IMR-90 (cell line): ENCODE results near the gene PLXNC1. TPM values are rescaled to one million over a fixed set of nuclear protein-coding genes. Genes with fewer than 3 reads are reported as not detected.

Source experiments
- ATAC-seq: fragments of 200-7000 bp; cut with Tn5 transposase; 2 replicates; pipeline ENCODE4 v1.9.1; 2020; ENCODE audit warnings: low read depth, mild to moderate bottlenecking, moderate library complexity
- BruUV-seq: library from RNA; stranded (reverse); fragments of 400-500 nt; replicated peaks from 2 replicates; lab custom pipeline; 2021; lab: Mats Ljungman, UMichigan
- CTCF ChIA-PET: fragments of 300-600 bp; formaldehyde crosslinking; extraction: SDS; loops from one replicate; lab custom pipeline; 2021; ENCODE audit warnings: antibody characterized with exemption; lab: Yijun Ruan, JAX
- POLR2A ChIA-PET: fragments of 300-600 bp; sonication (Branson Sonifier 250); formaldehyde crosslinking; loops from one replicate; lab custom pipeline; 2022; ENCODE audit warnings: antibody characterized with exemption; ENCODE audit not compliant: unreplicated experiment; lab: Charles Lee
- DNase-seq: peaks from one replicate; pipeline ENCODE4 v3.0.0; 2013
- H2AFZ ChIP-seq: replicated peaks from 2 replicates; pipeline ENCODE3; 2013; ENCODE audit warnings: low read length, mild to moderate bottlenecking; ENCODE audit not compliant: poor library complexity
- H2AK5ac ChIP-seq: 2 replicates; pipeline ENCODE4 v1.6.1; 2013; ENCODE audit warnings: low read depth, low read length, inconsistent platforms
- H2AK9ac ChIP-seq: replicated peaks from 2 replicates; pipeline ENCODE3; 2013; ENCODE audit warnings: mild to moderate bottlenecking, low read depth, low read length, moderate library complexity; ENCODE audit not compliant: poor library complexity
- H2BK120ac ChIP-seq: 2 replicates; pipeline ENCODE4 v1.6.1; 2013; ENCODE audit warnings: low read depth, low read length, inconsistent platforms
- H2BK15ac ChIP-seq: 3 replicates; pipeline ENCODE4 v1.6.1; 2013; ENCODE audit warnings: low read depth, low read length, inconsistent platforms
- H2BK20ac ChIP-seq: 2 replicates; pipeline ENCODE4 v1.6.1; 2013; ENCODE audit warnings: low read depth, mild to moderate bottlenecking, inconsistent platforms, low read length, moderate library complexity
- H2BK5ac ChIP-seq: 2 replicates; pipeline ENCODE4 v1.6.1; 2013; ENCODE audit warnings: mild to moderate bottlenecking, low read depth, low read length, inconsistent platforms; ENCODE audit not compliant: poor library complexity, severe bottlenecking
- H3K14ac ChIP-seq: replicated peaks from 2 replicates; pipeline ENCODE4 v1.6.1; 2013; ENCODE audit warnings: low read depth, low read length, inconsistent platforms
- H3K18ac ChIP-seq: 2 replicates; pipeline ENCODE4 v1.6.1; 2013; ENCODE audit warnings: low read depth, low read length, control low read depth
- H3K23ac ChIP-seq: 2 replicates; pipeline ENCODE4 v1.6.1; 2013; ENCODE audit warnings: low read depth, low read length, inconsistent platforms
- H3K27ac ChIP-seq: 2 replicates; pipeline ENCODE4 v1.5.1; 2013; ENCODE audit warnings: mild to moderate bottlenecking, control low read depth, low read length; ENCODE audit not compliant: insufficient read depth
- H3K27me3 ChIP-seq: 2 replicates; pipeline ENCODE4 v1.6.1; 2013; ENCODE audit warnings: low read length; ENCODE audit not compliant: control insufficient read depth, insufficient read depth
- H3K36me3 ChIP-seq: 2 replicates; pipeline ENCODE4 v1.6.1; 2013; ENCODE audit warnings: low read length, mixed read lengths; ENCODE audit not compliant: control insufficient read depth, insufficient read depth
- H3K4ac ChIP-seq: 2 replicates; pipeline ENCODE4 v1.6.1; 2013; ENCODE audit warnings: low read depth, low read length, inconsistent platforms
- H3K4me1 ChIP-seq: 2 replicates; pipeline ENCODE4 v1.6.1; 2013; ENCODE audit warnings: low read length, mixed read lengths; ENCODE audit not compliant: control insufficient read depth, insufficient read depth
- H3K4me2 ChIP-seq: 2 replicates; pipeline ENCODE4 v1.6.1; 2013; ENCODE audit warnings: low read depth, mild to moderate bottlenecking, control low read depth, low read length, moderate library complexity
- H3K4me3 ChIP-seq: 2 replicates; pipeline ENCODE4 v1.5.1; 2013; ENCODE audit warnings: low read depth, mild to moderate bottlenecking, control low read depth, low read length, moderate library complexity; ENCODE audit not compliant: insufficient read depth
- H3K56ac ChIP-seq: 2 replicates; pipeline ENCODE4 v1.6.1; 2013; ENCODE audit warnings: low read length, inconsistent platforms; ENCODE audit not compliant: insufficient read depth; ENCODE audit errors: extremely low read depth
- H3K79me1 ChIP-seq, 2 experiments: 2 replicates each; pipeline ENCODE4 v1.6.1; 2013; ENCODE audit warnings: low read length in 2 of 2, inconsistent platforms in 1 of 2, low read depth in 1 of 2
- H3K9ac ChIP-seq: 2 replicates; pipeline ENCODE4 v1.6.1; 2013; ENCODE audit warnings: low read depth, low read length, control low read depth
- H3K9me1 ChIP-seq: 2 replicates; pipeline ENCODE4 v1.6.1; 2013; ENCODE audit warnings: low read length, inconsistent platforms; ENCODE audit not compliant: insufficient read depth
- H3K9me3 ChIP-seq: 2 replicates; pipeline ENCODE4 v1.6.1; 2013; ENCODE audit warnings: low read length; ENCODE audit not compliant: control insufficient read depth, insufficient read depth
- H4K20me1 ChIP-seq: 2 replicates; pipeline ENCODE4 v1.6.1; 2013; ENCODE audit warnings: low read length, inconsistent platforms; ENCODE audit not compliant: insufficient read depth
- H4K5ac ChIP-seq: 2 replicates; pipeline ENCODE4 v1.6.1; 2013; ENCODE audit warnings: mild to moderate bottlenecking, low read depth, low read length, control low read depth
- H4K8ac ChIP-seq, 2 experiments: 2 replicates each; pipeline ENCODE4 v1.6.1; 2013; ENCODE audit warnings: low read depth in 2 of 2, low read length in 2 of 2, control low read depth in 1 of 2, inconsistent platforms in 1 of 2
- H4K91ac ChIP-seq: 2 replicates; pipeline ENCODE4 v1.6.1; 2013; ENCODE audit warnings: low read depth, low read length, inconsistent platforms; ENCODE audit not compliant: insufficient read depth
- BHLHE40 ChIP-seq: fragments of 150-350 bp; IDR thresholded peaks from 2 replicates; pipeline ENCODE4 v1.6.1; 2016; ENCODE audit warnings: mild to moderate bottlenecking, low read depth, low read length
- CEBPB ChIP-seq: IDR thresholded peaks from 2 replicates; pipeline ENCODE4 v1.6.1; 2012; ENCODE audit warnings: low read depth, low read length, improper control_type of control experiment
- CHD1 ChIP-seq: IDR thresholded peaks from 2 replicates; pipeline ENCODE4 v1.6.1; 2012; ENCODE audit warnings: low read depth, low read length, improper control_type of control experiment
- CTCF ChIP-seq: conservative IDR thresholded peaks from 2 replicates; pipeline ENCODE4 v1.5.1; 2012; ENCODE audit warnings: mild to moderate bottlenecking, low read depth, low read length, improper control_type of control experiment
- ELK1 ChIP-seq: fragments of 150-350 bp; IDR thresholded peaks from 2 replicates; pipeline ENCODE4 v1.6.1; 2016; ENCODE audit warnings: low read depth, mild to moderate bottlenecking, low read length, moderate library complexity, borderline replicate concordance
- FOS ChIP-seq: fragments of 150-350 bp; IDR thresholded peaks from 2 replicates; pipeline ENCODE4 v1.6.1; 2016; ENCODE audit warnings: low read depth, low read length
- MAFK ChIP-seq: IDR thresholded peaks from 2 replicates; pipeline ENCODE4 v1.6.1; 2012; ENCODE audit warnings: low read depth, low read length, improper control_type of control experiment
- MAZ ChIP-seq: IDR thresholded peaks from 2 replicates; pipeline ENCODE4 v1.6.1; 2012; ENCODE audit warnings: low read depth, mild to moderate bottlenecking, low read length, improper control_type of control experiment, moderate library complexity, borderline replicate concordance
- MXI1 ChIP-seq: IDR thresholded peaks from 2 replicates; pipeline ENCODE4 v1.6.1; 2012; ENCODE audit warnings: low read depth, mild to moderate bottlenecking, low read length, moderate library complexity, borderline replicate concordance
- NFE2L2 ChIP-seq: fragments of 150-350 bp; IDR thresholded peaks from 2 replicates; pipeline ENCODE4 v1.6.1; 2016; ENCODE audit warnings: low read depth, mild to moderate bottlenecking, low read length
- POLR2A ChIP-seq: IDR thresholded peaks from 2 replicates; pipeline ENCODE4 v1.6.1; 2012; ENCODE audit warnings: mild to moderate bottlenecking, low read depth, low read length
- RAD21 ChIP-seq: IDR thresholded peaks from 2 replicates; pipeline ENCODE4 v1.6.1; 2012; ENCODE audit warnings: low read length, improper control_type of control experiment
- RCOR1 ChIP-seq: IDR thresholded peaks from 2 replicates; pipeline ENCODE4 v1.6.1; 2012; ENCODE audit warnings: mild to moderate bottlenecking, low read length, improper control_type of control experiment; ENCODE audit not compliant: insufficient replicate concordance
- RFX5 ChIP-seq: IDR thresholded peaks from 2 replicates; pipeline ENCODE4 v1.8.0; 2012; ENCODE audit warnings: low read depth, mild to moderate bottlenecking, low read length, moderate library complexity
- SMC3 ChIP-seq: fragments of 150-350 bp; IDR thresholded peaks from 2 replicates; pipeline ENCODE4 v1.6.1; 2016; ENCODE audit warnings: low read depth, mild to moderate bottlenecking, antibody characterized with exemption, low read length, moderate library complexity
- WGBS, 2 experiments: methylation state at CpG; one replicate each; pipeline versions ENCODE4 v1.1.5 to v1.1.7; 2013; ENCODE audit warnings: missing lambda C conversion rate in 2 of 2; ENCODE audit not compliant: insufficient read length in 1 of 2; ENCODE audit errors: extremely low coverage in 2 of 2; 5-methylcytosine and 5-hydroxymethylcytosine counted together
- dilution Hi-C: fragments of 300-500 bp; cut with HindIII; formaldehyde crosslinking; loops from one replicate; pipeline ENCODE4 v1.14.3; 2018; ENCODE audit warnings: low sequenced_read_pairs; ENCODE audit not compliant: unreplicated experiment
- in situ Hi-C: fragments of 300-500 bp; cut with MboI; formaldehyde crosslinking; loops from 3 replicates; pipeline ENCODE4 v1.14.3; 2019; ENCODE audit warnings: low sequenced_read_pairs, inconsistent platforms, mixed read lengths
- intact Hi-C: fragments of 100-400 bp; cut with micrococcal nuclease; formaldehyde crosslinking; loops from 2 replicates; pipeline ENCODE4 v1.10.0; 2022
- polyA plus RNA-seq, 3 experiments: library from polyadenylated mRNA; depleted of rRNA; stranded (reverse); fragments of >200 nt; gene quantifications; 2 replicates each; pipeline ENCODE4 v1.2.3, GENCODE V29; 2012; ENCODE audit warnings: low replicate concordance in 1 of 3
- total RNA-seq: library from RNA; depleted of rRNA; stranded (reverse); fragments of >200 nt; gene quantifications from 2 replicates; pipeline ENCODE4 v1.2.3, GENCODE V29; 2012
- TF ChIP-seq, protein P1 (sequence below): fragments of 150-350 bp; IDR thresholded peaks from 2 replicates; pipeline ENCODE4 v1.6.1; 2017; ENCODE audit warnings: mild to moderate bottlenecking, antibody characterized with exemption, low read length, low read depth

PLXNC1 gene
- total and polyA plus RNA-seq, 2 of the 4 experiments (the other 2 are of a cell fraction) = 1.0 to 1.6 TPM

DNA sequence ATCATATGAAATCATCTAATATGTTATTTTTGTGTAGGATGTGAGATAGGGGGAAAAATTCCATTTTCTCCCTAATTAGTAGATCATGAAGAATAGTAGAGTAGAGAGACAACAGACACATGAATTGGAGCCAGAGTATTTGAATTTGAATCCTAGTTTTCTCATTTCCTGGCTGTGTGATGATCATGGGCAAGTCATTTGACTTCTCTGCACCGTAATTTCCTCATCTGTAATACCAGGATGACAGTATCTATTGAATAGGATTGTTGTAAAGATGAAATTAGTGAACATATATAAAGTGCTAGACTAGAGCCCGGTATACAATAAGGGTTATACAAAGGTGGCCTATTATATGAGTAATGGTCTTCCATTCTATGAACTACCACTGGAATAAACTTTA is 32.2 kb upstream of the PLXNC1 start:
- Histone ChIP-seq H3K4me3 (no peak overlapping the region), H3K14ac (no peak overlapping the region), H3K27ac (no peak overlapping the region), H4K91ac (no peak overlapping the region), H4K5ac (no peak overlapping the region), H2BK15ac (no peak overlapping the region), H3K36me3 (no peaks in the 10 kb centered on the region), H2BK20ac (no peak overlapping the region), H3K9ac (no peak overlapping the region), H2AFZ (no peak overlapping the region), H4K20me1 (no peaks in the 10 kb centered on the region), H3K9me1 (no peaks in the 10 kb centered on the region), H3K79me1 (no peaks in the 10 kb centered on the region), H2BK5ac (no peak overlapping the region), H3K23ac (no peak overlapping the region), H3K4me1 (no peaks in the 10 kb centered on the region), H3K27me3 (peaks cover 9% of the 10 kb centered on the region), H2AK5ac (no peak overlapping the region), H3K56ac (no peak overlapping the region), H4K8ac (no peak overlapping the region), H2BK120ac (no peak overlapping the region), H3K4me2 (no peak overlapping the region), H2AK9ac (no peak overlapping the region), H3K4ac (no peak overlapping the region), H3K18ac (no peak overlapping the region), H3K9me3 (no peaks in the 10 kb centered on the region)
- no TSS peak for BruUV-seq
- in situ Hi-C loops (loop anchor here (25.0 kb wide), 1 partner anchor 1129 kb away; no protein-coding TSS in a partner anchor), dilution Hi-C loops (no loop called here), intact Hi-C loops (no loop called here)
- WGBS, 2 experiments = no CpG with 5 or more reads among the region's 2 CpGs
- POLR2A ChIA-PET = interaction anchor here (0.6 kb wide), 1 partner anchor 613 kb away, joined by 3 read pairs; no protein-coding TSS in a partner anchor
- TF ChIP-seq RFX5 = no peak
- TF ChIP-seq CHD1 = no peak
- TF ChIP-seq FOS = no peak
- TF ChIP-seq, protein P1, sequence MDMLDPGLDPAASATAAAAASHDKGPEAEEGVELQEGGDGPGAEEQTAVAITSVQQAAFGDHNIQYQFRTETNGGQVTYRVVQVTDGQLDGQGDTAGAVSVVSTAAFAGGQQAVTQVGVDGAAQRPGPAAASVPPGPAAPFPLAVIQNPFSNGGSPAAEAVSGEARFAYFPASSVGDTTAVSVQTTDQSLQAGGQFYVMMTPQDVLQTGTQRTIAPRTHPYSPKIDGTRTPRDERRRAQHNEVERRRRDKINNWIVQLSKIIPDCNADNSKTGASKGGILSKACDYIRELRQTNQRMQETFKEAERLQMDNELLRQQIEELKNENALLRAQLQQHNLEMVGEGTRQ = no peak
- no peak for TF ChIP-seq CTCF
- TF ChIP-seq RAD21 = no peak
- no peak for TF ChIP-seq CEBPB
- no peak for TF ChIP-seq MXI1
- TF ChIP-seq SMC3 = no peak
- no peak for TF ChIP-seq BHLHE40
- TF ChIP-seq NFE2L2 = no peak
- TF ChIP-seq MAFK = no peak
- no peak for TF ChIP-seq POLR2A
- TF ChIP-seq ELK1 = no peak
- TF ChIP-seq RCOR1 = no peak
- TF ChIP-seq MAZ = no peak
- CTCF ChIA-PET = no interaction called here
- DNase-seq (no peak), ATAC-seq (no peak)
